Muscle layer of colon (tissue), 2 donors: ENCODE measurements around the gene DEFB132.
A peak's percentile ranks its signal among the peaks of the same experiment; 100 is the strongest.

ENCODE experiments used
- H3K27ac ChIP-seq: one replicate; pipeline ENCODE4 v1.7.0; 2013; ENCODE audit warnings: low read depth, mild to moderate bottlenecking, low read length, moderate library complexity
- H3K27me3 ChIP-seq, 2 donors: one replicate each; pipeline ENCODE4 v1.7.0; 2013; ENCODE audit warnings: low read length in 2 of 2, mild to moderate bottlenecking in 2 of 2; ENCODE audit not compliant: insufficient read depth in 2 of 2, control insufficient read depth in 1 of 2
- H3K36me3 ChIP-seq: one replicate; pipeline ENCODE4 v1.7.0; 2013; ENCODE audit warnings: mild to moderate bottlenecking, low read length; ENCODE audit not compliant: insufficient read depth
- H3K4me1 ChIP-seq: one replicate; pipeline ENCODE4 v1.7.0; 2013; ENCODE audit warnings: mild to moderate bottlenecking, low read length; ENCODE audit not compliant: insufficient read depth
- H3K4me3 ChIP-seq, 2 donors: one replicate each; pipeline ENCODE4 v1.7.0; 2013; ENCODE audit warnings: low read length in 2 of 2, low read depth in 1 of 2, mild to moderate bottlenecking in 1 of 2, moderate library complexity in 1 of 2
- H3K9ac ChIP-seq: one replicate; pipeline ENCODE4 v1.7.0; 2013; ENCODE audit warnings: low read length
- H3K9me3 ChIP-seq: one replicate; pipeline ENCODE4 v1.7.0; 2013; ENCODE audit warnings: mild to moderate bottlenecking, low read length
- donor health status: abdominal sarcoma.
- donor health status: Adenocarcinoma of cecum.

The DEFB132 gene

GRCh38 chr20:300345-300990 is 42.9 kb downstream of the DEFB132 start:
- H3K27ac ChIP-seq, result no peak overlapping the region
- peaks cover 29% of the 10 kb centered on the region for H3K4me1 ChIP-seq
- H3K9ac ChIP-seq, result no peak overlapping the region
- peak overlapping the region in 1 of 2 donors; percentile 85 for H3K4me3 ChIP-seq
- H3K9me3 ChIP-seq, result no peaks in the 10 kb centered on the region
- H3K36me3 ChIP-seq, result peaks cover 8% of the 10 kb centered on the region
- H3K27me3 ChIP-seq, result no peaks in the 10 kb centered on the region

GRCh38 chr20:301886-302848 is 44.6 kb downstream of the DEFB132 start:
- no peaks in the 10 kb centered on the region for H3K9me3 ChIP-seq
- H3K36me3 ChIP-seq, result peaks cover 8% of the 10 kb centered on the region
- no peak overlapping the region for H3K27ac ChIP-seq
- H3K4me3 ChIP-seq, result no peak overlapping the region
- no peak overlapping the region for H3K9ac ChIP-seq
- peaks cover 25% of the 10 kb centered on the region for H3K4me1 ChIP-seq
- no peaks in the 10 kb centered on the region for H3K27me3 ChIP-seq

- Histone ChIP-seq H3K4me3 (no peak overlapping the region), H3K27me3 (no peaks in the 10 kb centered on the region), H3K4me1 (peaks cover 15% of the 10 kb centered on the region), H3K27ac (no peak overlapping the region), H3K36me3 (peaks cover 8% of the 10 kb centered on the region), H3K9me3 (no peaks in the 10 kb centered on the region), H3K9ac (no peak overlapping the region)
Observed at GRCh38 chr20:305745-306144, 48.2 kb downstream of the DEFB132 start.

- H3K9me3 ChIP-seq, result no peaks in the 10 kb centered on the region
- H3K4me1 ChIP-seq, result peaks cover 10% of the 10 kb centered on the region
- no peaks in the 10 kb centered on the region for H3K36me3 ChIP-seq
- H3K9ac ChIP-seq, result no peak overlapping the region
- H3K4me3 ChIP-seq, result no peak overlapping the region
- no peaks in the 10 kb centered on the region for H3K27me3 ChIP-seq
- no peak overlapping the region for H3K27ac ChIP-seq
Observed at GRCh38 chr20:308427-309038, 51.0 kb downstream of the DEFB132 start.

GRCh38 chr20:309306-309840 is 51.8 kb downstream of the DEFB132 start:
- peaks cover 10% of the 10 kb centered on the region for H3K4me1 ChIP-seq
- no peaks in the 10 kb centered on the region for H3K9me3 ChIP-seq
- H3K27ac ChIP-seq, result peak overlapping the region; percentile 98
- H3K36me3 ChIP-seq, result no peaks in the 10 kb centered on the region
- H3K4me3 ChIP-seq, result peak overlapping the region in 1 of 2 donors; percentile 76
- H3K27me3 ChIP-seq, result no peaks in the 10 kb centered on the region
- peak overlapping the region; percentile 36 for H3K9ac ChIP-seq

GRCh38 chr20:309841-310644 is 52.5 kb downstream of the DEFB132 start:
- Histone ChIP-seq H3K9me3 (no peaks in the 10 kb centered on the region), H3K4me1 (peaks cover 10% of the 10 kb centered on the region), H3K9ac (peak overlapping the region; percentile 36), H3K27me3 (no peaks in the 10 kb centered on the region), H3K4me3 (peak overlapping the region; percentile 62 to 76), H3K27ac (peak overlapping the region; percentile 98), H3K36me3 (no peaks in the 10 kb centered on the region)

GRCh38 chr20:310645-311044 is 53.1 kb downstream of the DEFB132 start:
- no peaks in the 10 kb centered on the region for H3K9me3 ChIP-seq
- no peaks in the 10 kb centered on the region for H3K36me3 ChIP-seq
- peak overlapping the region; percentile 62 to 76 for H3K4me3 ChIP-seq
- peak overlapping the region; percentile 98 for H3K27ac ChIP-seq
- no peaks in the 10 kb centered on the region for H3K27me3 ChIP-seq
- H3K9ac ChIP-seq, result no peak overlapping the region
- H3K4me1 ChIP-seq, result peaks cover 10% of the 10 kb centered on the region
